GM12878 (cell line): ENCODE results near the gene PNISR. TPM values are rescaled to one million over a fixed set of nuclear protein-coding genes. Genes with fewer than 3 reads are reported as not detected.

Source experiments
- ATAC-seq: fragments of 200-7000 bp; cut with Tn5 transposase; 3 replicates; pipeline ENCODE4 v1.9.1; 2020; ENCODE audit warnings: mild to moderate bottlenecking, moderate library complexity
- BruUV-seq: library from RNA; stranded (reverse); fragments of 400-500 nt; replicated peaks from 2 replicates; lab custom pipeline; 2021; lab: Mats Ljungman, UMichigan
- CTCF ChIA-PET: fragments of 300-600 bp; sonication (Branson Sonifier 250); formaldehyde crosslinking; extraction: SDS; loops from one replicate; lab custom pipeline; 2021; ENCODE audit warnings: inconsistent platforms; lab: Yijun Ruan, JAX
- POLR2A ChIA-PET: fragments of 350-600 bp; formaldehyde crosslinking; extraction: SDS; loops from one replicate; lab custom pipeline; 2021; ENCODE audit warnings: inconsistent platforms; lab: Charles Lee
- RAD21 ChIA-PET: fragments of 300-600 bp; sonication (Branson Sonifier 250); formaldehyde crosslinking; loops from one replicate; lab custom pipeline; 2023; ENCODE audit warnings: antibody characterized with exemption; ENCODE audit not compliant: unreplicated experiment; lab: Charles Lee
- SMC1A ChIA-PET: fragments of 300-600 bp; sonication (Branson Sonifier 250); formaldehyde crosslinking; loops from one replicate; lab custom pipeline; 2023; ENCODE audit not compliant: unreplicated experiment, uncharacterized antibody; lab: Charles Lee
- DNase-seq: peaks from one replicate; pipeline ENCODE4 v3.0.0-alpha.2; 2011; ENCODE audit warnings: low read depth, low spot score
- FAIRE-seq: peaks from 3 replicates; lab custom pipeline; 2011; peaks lifted over from hg19 to GRCh38; lab: Jason Lieb, UNC
- H2AFZ ChIP-seq: 2 replicates; pipeline ENCODE4 v1.6.0; 2011; ENCODE audit warnings: low read depth, low read length, control low read depth; ENCODE audit not compliant: control insufficient read depth
- H3K27ac ChIP-seq: 2 replicates; pipeline ENCODE4 v1.5.1; 2011; ENCODE audit warnings: control low read depth; ENCODE audit not compliant: control insufficient read depth, insufficient read depth
- H3K27me3 ChIP-seq, 2 experiments: replicated peaks in 1 of 2; 2 replicates each; pipeline versions ENCODE4 v1.6.0 to v1.6.1; 2011; ENCODE audit warnings: low read length in 1 of 2; ENCODE audit not compliant: control insufficient read depth in 2 of 2, insufficient read depth in 2 of 2
- H3K36me3 ChIP-seq, 2 experiments: 2 replicates each; pipeline ENCODE4 v1.5.1; 2011; ENCODE audit warnings: low read length in 1 of 2; ENCODE audit not compliant: control insufficient read depth in 2 of 2, insufficient read depth in 2 of 2
- H3K4me1 ChIP-seq: 2 replicates; pipeline ENCODE4 v1.6.1; 2011; ENCODE audit warnings: mild to moderate bottlenecking, low read length, moderate library complexity, mixed read lengths; ENCODE audit not compliant: control insufficient read depth, insufficient read depth
- H3K4me2 ChIP-seq: 2 replicates; pipeline ENCODE4 v1.6.0; 2011; ENCODE audit warnings: control low read depth; ENCODE audit not compliant: control insufficient read depth, insufficient read depth
- H3K4me3 ChIP-seq: fragments of 200-600 bp; sonication (generic); 2 replicates; pipeline ENCODE4 v1.5.1; 2016
- H3K79me2 ChIP-seq: 2 replicates; pipeline ENCODE4 v1.6.0; 2011; ENCODE audit warnings: low read length; ENCODE audit not compliant: control insufficient read depth, insufficient read depth
- H3K9ac ChIP-seq: 2 replicates; pipeline ENCODE4 v1.8.0; 2011; ENCODE audit warnings: low read length, control low read depth, mixed read lengths; ENCODE audit not compliant: control insufficient read depth, insufficient read depth
- H3K9me3 ChIP-seq: replicated peaks from 3 replicates; pipeline ENCODE4 v1.5.1; 2011; ENCODE audit warnings: mild to moderate bottlenecking, low read length; ENCODE audit not compliant: control insufficient read depth, insufficient read depth
- H4K20me1 ChIP-seq: 2 replicates; pipeline ENCODE4 v1.6.0; 2011; ENCODE audit not compliant: control insufficient read depth, insufficient read depth
- CHD1 ChIP-seq: IDR thresholded peaks from 2 replicates; pipeline ENCODE4 v1.6.1; 2012; ENCODE audit warnings: low read depth, low read length, improper control_type of control experiment
- ESRRA ChIP-seq: IDR thresholded peaks from 2 replicates; pipeline ENCODE4 v1.6.1; 2012; ENCODE audit warnings: mild to moderate bottlenecking, low read length, improper control_type of control experiment
- EZH2 ChIP-seq: IDR thresholded peaks from 2 replicates; pipeline ENCODE4 v1.6.1; 2012; ENCODE audit warnings: low read depth, mild to moderate bottlenecking, control low read depth, inconsistent platforms, low read length, borderline replicate concordance; ENCODE audit not compliant: control insufficient read depth
- GATAD2B ChIP-seq: fragments of 450-650 bp; conservative IDR thresholded peaks from 2 replicates; pipeline ENCODE4 v1.6.1; 2017; ENCODE audit warnings: low read depth, mild to moderate bottlenecking, moderate library complexity
- HDGF ChIP-seq: fragments of 450-650 bp; IDR thresholded peaks from 2 replicates; pipeline ENCODE4 v1.6.1; 2016; ENCODE audit warnings: antibody characterized with exemption
- IKZF2 ChIP-seq, 2 experiments: fragments of 450-650 bp; IDR thresholded peaks; 2 replicates each; pipeline ENCODE4 v1.6.1; 2017; ENCODE audit warnings: mild to moderate bottlenecking in 2 of 2, moderate library complexity in 2 of 2
- KAT2A ChIP-seq: conservative IDR thresholded peaks from 2 replicates; pipeline ENCODE4 v1.6.1; 2011; ENCODE audit warnings: low read depth, low read length; ENCODE audit not compliant: control insufficient read depth
- KLF5 ChIP-seq: fragments of 450-650 bp; IDR thresholded peaks from 2 replicates; pipeline ENCODE4 v1.6.1; 2014; ENCODE audit warnings: mild to moderate bottlenecking; ENCODE audit not compliant: partially characterized antibody
- RELA ChIP-seq: fragments of 450-650 bp; IDR thresholded peaks from 2 replicates; pipeline ENCODE4 v1.8.0; 2014; ENCODE audit warnings: borderline replicate concordance; ENCODE audit not compliant: partially characterized antibody
- RUNX3 ChIP-seq: IDR thresholded peaks from 2 replicates; pipeline ENCODE4 v1.6.1; 2012; ENCODE audit warnings: low read length, inconsistent platforms
- ZNF622 ChIP-seq: fragments of 450-650 bp; IDR thresholded peaks from 2 replicates; pipeline ENCODE4 v1.6.1; 2017; ENCODE audit warnings: mild to moderate bottlenecking, inconsistent platforms
- WGBS: methylation state at CpG from one replicate; pipeline ENCODE4 v1.1.6; 2016; ENCODE audit warnings: low lambda C conversion rate; ENCODE audit not compliant: insufficient replicate concordance, insufficient coverage; ENCODE audit errors: missing lambda C conversion rate; 5-methylcytosine and 5-hydroxymethylcytosine counted together
- in situ Hi-C: fragments of 300-500 bp; cut with MboI; formaldehyde crosslinking; loops from 9 replicates; pipeline ENCODE4 v1.14.3; 2018; ENCODE audit warnings: mixed read lengths
- intact Hi-C: fragments of 100-400 bp; cut with micrococcal nuclease; formaldehyde crosslinking; loops from one replicate; pipeline ENCODE4 v1.14.2; 2022; ENCODE audit not compliant: unreplicated experiment
- polyA plus RNA-seq, 11 experiments: library from polyadenylated mRNA; depleted of rRNA in 4 of 11; unstranded in 6 of 11; stranded (reverse) in 5 of 11; fragments of >200 nt; fragmentation: Nextera tagmentation in 4 of 11; fragmentation: Illumina TruSeq in 1 of 11; extraction: Ambion mirVana in 4 of 11; extraction: Trizol in 1 of 11; gene quantifications; 1 replicate in 1 of 11; 2 replicates in 10 of 11; pipeline versions ENCODE4 v1.2.1 to v1.2.3, GENCODE V29; 2011 to 2016; ENCODE audit warnings: inconsistent platforms in 2 of 11, missing spikeins in 2 of 11, low read depth in 1 of 11
- total RNA-seq, 4 experiments: library from RNA; depleted of rRNA in 3 of 4; stranded (reverse); fragments of >200 nt in 3 of 4; fragmentation: Illumina TruSeq in 1 of 4; extraction: Trizol in 1 of 4; gene quantifications; 2 replicates each; pipeline versions ENCODE4 v1.2.1 to v1.2.3, GENCODE V29; 2013 to 2021

PNISR gene
- total and polyA plus RNA-seq, 10 of the 15 experiments (the other 5 are each of a cell fraction or from before 2014, with no cell fraction given) = 79.1 to 180 (median 105) TPM

DNA sequence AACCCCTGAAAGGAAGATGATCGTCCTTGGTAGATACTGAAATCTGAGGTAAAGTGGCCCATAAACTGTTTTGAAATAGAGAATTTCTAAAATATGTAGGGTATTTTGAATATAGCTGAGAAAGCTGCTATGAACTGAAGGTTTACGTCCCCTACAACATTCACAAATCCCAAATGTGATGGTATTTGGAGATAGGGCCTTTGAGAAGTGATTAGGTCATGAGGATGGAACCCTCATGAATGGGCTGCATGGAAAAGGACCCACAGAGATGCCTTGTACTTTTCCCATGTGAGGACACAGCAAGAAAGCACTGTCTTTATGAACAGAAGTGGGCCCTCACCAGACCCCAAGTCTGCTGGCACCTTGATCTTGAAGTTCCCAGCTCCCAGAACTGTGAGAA lies 6.8 kb upstream of the PNISR start:
- ChIA-PET RAD21 (no interaction called here), SMC1A (no interaction called here), POLR2A (no interaction called here), CTCF (interaction anchor here (1.1 to 3.9 kb wide), 5 partner anchors 79 to 314 kb away, joined by 3 to 26 read pairs (median 13); no protein-coding TSS in a partner anchor)
- intact Hi-C loops (no loop called here), in situ Hi-C loops (no loop called here)
- H2AFZ ChIP-seq = no peak overlapping the region
- no peak for TF ChIP-seq EZH2
- TF ChIP-seq RELA = no peak
- no peak for TF ChIP-seq RUNX3
- TF ChIP-seq HDGF = no peak
- TF ChIP-seq KAT2A = no peak
- TF ChIP-seq ZNF622 = no peak
- TF ChIP-seq IKZF2 (IDR thresholded peaks at IDR 0.05) = no peak
- no peak for TF ChIP-seq ESRRA
- no peak for TF ChIP-seq KLF5
- no peak for TF ChIP-seq GATAD2B
- TF ChIP-seq CHD1 = no peak
- DNase-seq (no peak), ATAC-seq (no peak), FAIRE-seq (no peak)
- H3K4me3 ChIP-seq = no peak overlapping the region
- H3K4me1 ChIP-seq = peaks cover 9% of the 10 kb centered on the region
- peaks cover 7% of the 10 kb centered on the region for H3K79me2 ChIP-seq
- no peak overlapping the region for H3K4me2 ChIP-seq
- H3K9ac ChIP-seq = no peak overlapping the region
- H3K9me3 ChIP-seq = no peaks in the 10 kb centered on the region
- WGBS = 61% methylated on average over 2 of the region's 2 CpGs
- H3K27me3 ChIP-seq = no peaks in the 10 kb centered on the region
- no peaks in the 10 kb centered on the region; a peak in 1 of 4 replicates for H3K36me3 ChIP-seq
- no peak overlapping the region for H3K27ac ChIP-seq
- no TSS peak for BruUV-seq
- no peaks in the 10 kb centered on the region for H4K20me1 ChIP-seq
